Psoas muscle (tissue), 8 donors: ENCODE measurements around the gene CAMKMT. TPM values are rescaled to one million over a fixed set of nuclear protein-coding genes. Genes with fewer than 3 reads are reported as not detected.

Experiments
- ATAC-seq, 4 donors: fragments of 200-7000 bp; cut with Tn5 transposase; one replicate each; pipeline ENCODE4 v1.9.1; 2020; ENCODE audit warnings: moderate library complexity in 3 of 4, mild to moderate bottlenecking in 2 of 4
- DNase-seq, 2 donors: peaks; one replicate each; pipeline ENCODE4 v3.0.0-alpha.2; 2020
- H3K27ac ChIP-seq: fragments of 200-600 bp; one replicate; pipeline ENCODE4 v1.8.0; 2022
- H3K27me3 ChIP-seq, 3 donors: fragments of 200-600 bp in 1 of 3; one replicate each; pipeline versions ENCODE4 v1.6.1 to v1.8.0; 2013 to 2022; ENCODE audit warnings: low read length in 2 of 3, mild to moderate bottlenecking in 2 of 3, moderate library complexity in 1 of 3; ENCODE audit not compliant: insufficient read depth in 3 of 3
- H3K36me3 ChIP-seq, 2 donors: fragments of 200-600 bp in 1 of 2; one replicate each; pipeline versions ENCODE4 v1.6.1 to v1.8.0; 2013 to 2022; ENCODE audit warnings: low read depth in 1 of 2, mild to moderate bottlenecking in 1 of 2, moderate library complexity in 1 of 2; ENCODE audit not compliant: insufficient read depth in 1 of 2
- H3K4me1 ChIP-seq: fragments of 200-600 bp; one replicate; pipeline ENCODE4 v1.8.0; 2022
- H3K4me3 ChIP-seq: fragments of 200-600 bp; one replicate; pipeline ENCODE4 v1.8.0; 2022; ENCODE audit warnings: mild to moderate bottlenecking
- H3K9me3 ChIP-seq: fragments of 200-600 bp; one replicate; pipeline ENCODE4 v1.8.0; 2022
- CTCF ChIP-seq: fragments of 200-600 bp; IDR thresholded peaks from one replicate; pipeline ENCODE4 v1.8.0; 2022; ENCODE audit warnings: antibody characterized with exemption
- WGBS, 3 donors: extraction: QIAGEN DNeasy Blood & Tissue Kit; methylation state at CpG; one replicate each; pipeline versions ENCODE4 v1.1.6 to v1.1.7; 2013; 5-methylcytosine and 5-hydroxymethylcytosine counted together
- intact Hi-C, 2 donors: fragments of 100-400 bp; cut with DNase I; formaldehyde crosslinking; loops; one replicate each; pipeline versions ENCODE4 v1.11.0 to v1.14.2; 2022
- polyA plus RNA-seq, 3 donors: library from polyadenylated mRNA; stranded (reverse); fragments of 200-250 nt; gene quantifications; one replicate each; pipeline ENCODE4 v1.2.3, GENCODE V29; 2013
- total RNA-seq, 4 donors: library from RNA; stranded (reverse); fragmentation: NEBNext Ultra II Directional in 2 of 4; extraction: Animal tissue kit (Norgen Biotek cat#: 25700) in 2 of 4; gene quantifications; one replicate each; pipeline versions ENCODE4 v1.2.1 to v1.2.4, GENCODE V29; 2021 to 2023
- donor health status: healthy with polysubstance abuse.
- donor health status: DM: no; HTN: no; CAD: no; lungs with moderate emphysema.
- donor health status: Bipolar disorder and iron deficiency.
- donor health status: healthy.
- donor health status: DM: yes; HTN: yes; CAD: no.
- donor health status: DM: no; HTN: no; CAD: no.
- donor health status: DM: no; HTN: no; CAD: no.
- donor health status: DM: yes; HTN: yes; CAD: no.

The CAMKMT gene
- total and polyA plus RNA-seq, 7 donors: 2.8 to 7.3 (median 4.5) TPM

GRCh38 chr2:44656460-44656859 lies 294.7 kb downstream of the CAMKMT start:
- ATAC-seq (no peak), DNase-seq (no peak)
- no peak for TF ChIP-seq CTCF
- intact Hi-C loops: no loop called here
- H3K36me3 ChIP-seq: no peaks in the 10 kb centered on the region
- no peaks in the 10 kb centered on the region for H3K4me1 ChIP-seq
- H3K9me3 ChIP-seq: no peaks in the 10 kb centered on the region
- 64 to 80% (median 67%) methylated on average over 2 of the region's 2 CpGs for WGBS, 3 donors
- H3K27me3 ChIP-seq: no peaks in the 10 kb centered on the region
- no peak overlapping the region for H3K4me3 ChIP-seq
- H3K27ac ChIP-seq: no peak overlapping the region

- Histone ChIP-seq H3K9me3 (no peaks in the 10 kb centered on the region), H3K27ac (no peak overlapping the region), H3K4me1 (no peaks in the 10 kb centered on the region), H3K36me3 (no peaks in the 10 kb centered on the region), H3K27me3 (no peaks in the 10 kb centered on the region), H3K4me3 (no peak overlapping the region)
- no peak for TF ChIP-seq CTCF
- DNase-seq: no peak
- ATAC-seq: no peak
- WGBS, 3 donors: 78 to 93% (median 87%) methylated on average over 1 of the region's 1 CpG
- intact Hi-C loops: no loop called here
Measured at GRCh38 chr2:44663471-44664073, 301.8 kb downstream of the CAMKMT start.

- intact Hi-C loops: no loop called here
- TF ChIP-seq CTCF: no peak
- ATAC-seq (no peak), DNase-seq (no peak)
- H3K9me3 ChIP-seq: no peaks in the 10 kb centered on the region
- H3K4me3 ChIP-seq: no peak overlapping the region
- H3K36me3 ChIP-seq: no peaks in the 10 kb centered on the region
- WGBS, 3 donors: 62 to 66% (median 66%) methylated on average over 5 of the region's 5 CpGs
- no peak overlapping the region for H3K27ac ChIP-seq
- no peaks in the 10 kb centered on the region for H3K27me3 ChIP-seq
- H3K4me1 ChIP-seq: no peaks in the 10 kb centered on the region
Measured at GRCh38 chr2:44668336-44668735, 306.6 kb downstream of the CAMKMT start.

- Histone ChIP-seq H3K36me3 (no peaks in the 10 kb centered on the region), H3K27me3 (no peaks in the 10 kb centered on the region), H3K27ac (no peak overlapping the region), H3K9me3 (no peaks in the 10 kb centered on the region), H3K4me3 (no peak overlapping the region), H3K4me1 (no peaks in the 10 kb centered on the region)
- ATAC-seq (no peak), DNase-seq (no peak)
- no peak for TF ChIP-seq CTCF
- intact Hi-C loops: no loop called here
- 68 to 92% (median 82%) methylated on average over 2 of the region's 2 CpGs for WGBS, 3 donors
Measured at GRCh38 chr2:44671276-44671675, 309.5 kb downstream of the CAMKMT start.

- TF ChIP-seq CTCF: no peak
- WGBS, 3 donors: 81 to 89% (median 86%) methylated on average over 5 of the region's 5 CpGs
- Histone ChIP-seq H3K4me3 (no peak overlapping the region), H3K27me3 (no peaks in the 10 kb centered on the region), H3K36me3 (no peaks in the 10 kb centered on the region), H3K27ac (no peak overlapping the region), H3K9me3 (no peaks in the 10 kb centered on the region), H3K4me1 (no peaks in the 10 kb centered on the region)
- ATAC-seq (no peak), DNase-seq (no peak)
- intact Hi-C loops: no loop called here
Measured at GRCh38 chr2:44671916-44672315, 310.2 kb downstream of the CAMKMT start.
